ENCODE results near the gene BBS9. TPM values are rescaled to one million over a fixed set of nuclear protein-coding genes. Genes with fewer than 3 reads are reported as not detected.

The BBS9 gene
- total and polyA plus RNA-seq, 2 donors from 2014 or later: 9.0 to 23.4 TPM

GRCh38 chr7:33114976-33115375, 14.4 kb upstream of the BBS9 start:
- no peak for TF ChIP-seq CTCF (IDR thresholded peaks at IDR 0.05; ENCODE audit: borderline replicate concordance, extremely low read depth, insufficient read depth)
- peaks cover 0 to 8% (median 0%) of the 10 kb centered on the region in 3 donors for H3K9me3 ChIP-seq (ENCODE audit: control insufficient read depth in 2 of 3, insufficient read depth in 1 of 3, low read length in 3 of 3)
- FAIRE-seq: no peak
- H3K4me3 ChIP-seq (ENCODE audit: low read length in 3 of 3): no peak overlapping the region
- no peaks in the 10 kb centered on the region for H3K27me3 ChIP-seq (ENCODE audit: control insufficient read depth, insufficient read depth, low read length)
- no peak for DNase-seq
- intact Hi-C loops (cut with DNase I): no loop called here
- H3K27ac ChIP-seq (ENCODE audit: low read depth in 2 of 2, low read length in 2 of 2): no peak overlapping the region
- peaks cover 0 to 2% (median 0%) of the 10 kb centered on the region in 3 donors for H3K4me1 ChIP-seq (ENCODE audit: control insufficient read depth in 2 of 3, insufficient read depth in 2 of 3, low read depth in 1 of 3, low read length in 3 of 3)
- no peaks in the 10 kb centered on the region for H3K36me3 ChIP-seq (ENCODE audit: control insufficient read depth in 2 of 3, insufficient read depth in 3 of 3, low read length in 3 of 3)
- no peak overlapping the region for H3K9ac ChIP-seq (ENCODE audit: low read length in 3 of 3)

GRCh38 chr7:33118383-33118782, 11.0 kb upstream of the BBS9 start:
- H3K4me3 ChIP-seq (ENCODE audit: low read length in 3 of 3): no peak overlapping the region
- peaks cover 0 to 8% (median 0%) of the 10 kb centered on the region in 3 donors for H3K9me3 ChIP-seq (ENCODE audit: control insufficient read depth in 2 of 3, insufficient read depth in 1 of 3, low read length in 3 of 3)
- FAIRE-seq (no peak), DNase-seq (no peak)
- TF ChIP-seq CTCF (IDR thresholded peaks at IDR 0.05; ENCODE audit: borderline replicate concordance, extremely low read depth, insufficient read depth): no peak
- no peaks in the 10 kb centered on the region for H3K27me3 ChIP-seq (ENCODE audit: control insufficient read depth, insufficient read depth, low read length)
- H3K27ac ChIP-seq (ENCODE audit: low read depth in 2 of 2, low read length in 2 of 2): no peak overlapping the region
- no peaks in the 10 kb centered on the region for H3K4me1 ChIP-seq (ENCODE audit: control insufficient read depth in 2 of 3, insufficient read depth in 2 of 3, low read depth in 1 of 3, low read length in 3 of 3)
- no peak overlapping the region for H3K9ac ChIP-seq (ENCODE audit: low read length in 3 of 3)
- no peaks in the 10 kb centered on the region for H3K36me3 ChIP-seq (ENCODE audit: control insufficient read depth in 2 of 3, insufficient read depth in 3 of 3, low read length in 3 of 3)
- intact Hi-C loops (cut with DNase I): no loop called here

- FAIRE-seq (no peak), DNase-seq (no peak)
- Histone ChIP-seq H3K36me3 (ENCODE audit: control insufficient read depth in 2 of 3, insufficient read depth in 3 of 3, low read length in 3 of 3) (no peaks in the 10 kb centered on the region), H3K4me1 (ENCODE audit: control insufficient read depth in 2 of 3, insufficient read depth in 2 of 3, low read depth in 1 of 3, low read length in 3 of 3) (peaks cover 0 to 10% (median 8%) of the 10 kb centered on the region in 3 donors), H3K9ac (ENCODE audit: low read length in 3 of 3) (no peak overlapping the region), H3K27ac (ENCODE audit: low read depth in 2 of 2, low read length in 2 of 2) (no peak overlapping the region), H3K4me3 (ENCODE audit: low read length in 3 of 3) (no peak overlapping the region), H3K9me3 (ENCODE audit: control insufficient read depth in 2 of 3, insufficient read depth in 1 of 3, low read length in 3 of 3) (no peaks in the 10 kb centered on the region), H3K27me3 (ENCODE audit: control insufficient read depth, insufficient read depth, low read length) (no peaks in the 10 kb centered on the region)
- intact Hi-C loops (cut with DNase I): no loop called here
- TF ChIP-seq CTCF (IDR thresholded peaks at IDR 0.05; ENCODE audit: borderline replicate concordance, extremely low read depth, insufficient read depth): no peak
Observed at GRCh38 chr7:33127085-33127484, 2.3 kb upstream of the BBS9 start.

GRCh38 chr7:33128631-33128989, 754 bp upstream of the BBS9 start:
- no peaks in the 10 kb centered on the region for H3K27me3 ChIP-seq (ENCODE audit: control insufficient read depth, insufficient read depth, low read length)
- no peaks in the 10 kb centered on the region for H3K36me3 ChIP-seq (ENCODE audit: control insufficient read depth in 2 of 3, insufficient read depth in 3 of 3, low read length in 3 of 3)
- FAIRE-seq (no peak), DNase-seq (no peak)
- no peaks in the 10 kb centered on the region for H3K9me3 ChIP-seq (ENCODE audit: control insufficient read depth in 2 of 3, insufficient read depth in 1 of 3, low read length in 3 of 3)
- H3K9ac ChIP-seq (ENCODE audit: low read length in 3 of 3): peak overlapping the region; percentile 37 to 98 (median 71)
- intact Hi-C loops (cut with DNase I): no loop called here
- H3K4me3 ChIP-seq (ENCODE audit: low read length in 3 of 3): peak overlapping the region; percentile 89 to 99 (median 98)
- H3K4me1 ChIP-seq (ENCODE audit: control insufficient read depth in 2 of 3, insufficient read depth in 2 of 3, low read depth in 1 of 3, low read length in 3 of 3): peaks cover 0 to 11% (median 8%) of the 10 kb centered on the region in 3 donors
- TF ChIP-seq CTCF (IDR thresholded peaks at IDR 0.05; ENCODE audit: borderline replicate concordance, extremely low read depth, insufficient read depth): no peak
- peak overlapping the region in 1 of 2 donors; percentile 91 for H3K27ac ChIP-seq (ENCODE audit: low read depth in 2 of 2, low read length in 2 of 2)

All from kidney (tissue), 14 donors.